GM12878 (cell line): ENCODE data around the gene SLC35E2B. TPM values are rescaled to one million over a fixed set of nuclear protein-coding genes. Genes with fewer than 3 reads are reported as not detected.

Experiments
- ATAC-seq: fragments of 200-7000 bp; cut with Tn5 transposase; 3 replicates; pipeline ENCODE4 v1.9.1; 2020; ENCODE audit warnings: mild to moderate bottlenecking, moderate library complexity
- BruUV-seq: library from RNA; stranded (reverse); fragments of 400-500 nt; replicated peaks from 2 replicates; lab custom pipeline; 2021; lab: Mats Ljungman, UMichigan
- CTCF ChIA-PET: fragments of 300-600 bp; sonication (Branson Sonifier 250); formaldehyde crosslinking; extraction: SDS; loops from one replicate; lab custom pipeline; 2021; ENCODE audit warnings: inconsistent platforms; lab: Yijun Ruan, JAX
- POLR2A ChIA-PET: fragments of 350-600 bp; formaldehyde crosslinking; extraction: SDS; loops from one replicate; lab custom pipeline; 2021; ENCODE audit warnings: inconsistent platforms; lab: Charles Lee
- RAD21 ChIA-PET: fragments of 300-600 bp; sonication (Branson Sonifier 250); formaldehyde crosslinking; loops from one replicate; lab custom pipeline; 2023; ENCODE audit warnings: antibody characterized with exemption; ENCODE audit not compliant: unreplicated experiment; lab: Charles Lee
- SMC1A ChIA-PET: fragments of 300-600 bp; sonication (Branson Sonifier 250); formaldehyde crosslinking; loops from one replicate; lab custom pipeline; 2023; ENCODE audit not compliant: unreplicated experiment, uncharacterized antibody; lab: Charles Lee
- DNase-seq: peaks from one replicate; pipeline ENCODE4 v3.0.0-alpha.2; 2011; ENCODE audit warnings: low read depth, low spot score
- FAIRE-seq: peaks from 3 replicates; lab custom pipeline; 2011; peaks lifted over from hg19 to GRCh38; lab: Jason Lieb, UNC
- H2AFZ ChIP-seq: 2 replicates; pipeline ENCODE4 v1.6.0; 2011; ENCODE audit warnings: low read depth, low read length, control low read depth; ENCODE audit not compliant: control insufficient read depth
- H3K27ac ChIP-seq: 2 replicates; pipeline ENCODE4 v1.5.1; 2011; ENCODE audit warnings: control low read depth; ENCODE audit not compliant: control insufficient read depth, insufficient read depth
- H3K27me3 ChIP-seq, 2 experiments: replicated peaks in 1 of 2; 2 replicates each; pipeline versions ENCODE4 v1.6.0 to v1.6.1; 2011; ENCODE audit warnings: low read length in 1 of 2; ENCODE audit not compliant: control insufficient read depth in 2 of 2, insufficient read depth in 2 of 2
- H3K36me3 ChIP-seq, 2 experiments: 2 replicates each; pipeline ENCODE4 v1.5.1; 2011; ENCODE audit warnings: low read length in 1 of 2; ENCODE audit not compliant: control insufficient read depth in 2 of 2, insufficient read depth in 2 of 2
- H3K4me1 ChIP-seq: 2 replicates; pipeline ENCODE4 v1.6.1; 2011; ENCODE audit warnings: mild to moderate bottlenecking, low read length, moderate library complexity, mixed read lengths; ENCODE audit not compliant: control insufficient read depth, insufficient read depth
- H3K4me2 ChIP-seq: 2 replicates; pipeline ENCODE4 v1.6.0; 2011; ENCODE audit warnings: control low read depth; ENCODE audit not compliant: control insufficient read depth, insufficient read depth
- H3K4me3 ChIP-seq: fragments of 200-600 bp; sonication (generic); 2 replicates; pipeline ENCODE4 v1.5.1; 2016
- H3K79me2 ChIP-seq: 2 replicates; pipeline ENCODE4 v1.6.0; 2011; ENCODE audit warnings: low read length; ENCODE audit not compliant: control insufficient read depth, insufficient read depth
- H3K9ac ChIP-seq: 2 replicates; pipeline ENCODE4 v1.8.0; 2011; ENCODE audit warnings: low read length, control low read depth, mixed read lengths; ENCODE audit not compliant: control insufficient read depth, insufficient read depth
- H3K9me3 ChIP-seq: replicated peaks from 3 replicates; pipeline ENCODE4 v1.5.1; 2011; ENCODE audit warnings: mild to moderate bottlenecking, low read length; ENCODE audit not compliant: control insufficient read depth, insufficient read depth
- H4K20me1 ChIP-seq: 2 replicates; pipeline ENCODE4 v1.6.0; 2011; ENCODE audit not compliant: control insufficient read depth, insufficient read depth
- ASH2L ChIP-seq: fragments of 300-600, 200-600 bp; sonication (generic); IDR thresholded peaks from 2 replicates; pipeline ENCODE4 v1.6.1; 2017; ENCODE audit warnings: low read depth, mild to moderate bottlenecking, borderline replicate concordance
- CREM ChIP-seq: IDR thresholded peaks from 2 replicates; pipeline ENCODE4 v1.6.1; 2014; ENCODE audit warnings: antibody characterized with exemption, low read depth
- EED ChIP-seq: sonication (generic); IDR thresholded peaks from 2 replicates; pipeline ENCODE4 v1.6.1; 2016; ENCODE audit warnings: antibody characterized with exemption, low read depth
- EZH2 ChIP-seq: IDR thresholded peaks from 2 replicates; pipeline ENCODE4 v1.6.1; 2012; ENCODE audit warnings: low read depth, mild to moderate bottlenecking, control low read depth, inconsistent platforms, low read length, borderline replicate concordance; ENCODE audit not compliant: control insufficient read depth
- KLF5 ChIP-seq: fragments of 450-650 bp; IDR thresholded peaks from 2 replicates; pipeline ENCODE4 v1.6.1; 2014; ENCODE audit warnings: mild to moderate bottlenecking; ENCODE audit not compliant: partially characterized antibody
- NFYB ChIP-seq: IDR thresholded peaks from 2 replicates; pipeline ENCODE4 v1.6.1; 2011; ENCODE audit warnings: low read depth, mild to moderate bottlenecking, low read length, improper control_type of control experiment, moderate library complexity; ENCODE audit not compliant: insufficient read depth
- RUNX3 ChIP-seq: IDR thresholded peaks from 2 replicates; pipeline ENCODE4 v1.6.1; 2012; ENCODE audit warnings: low read length, inconsistent platforms
- SREBF1 ChIP-seq: IDR thresholded peaks from 2 replicates; pipeline ENCODE4 v1.6.1; 2012; ENCODE audit warnings: mild to moderate bottlenecking, low read length
- TAF1 ChIP-seq: IDR thresholded peaks from 2 replicates; pipeline ENCODE4 v1.6.1; 2011; ENCODE audit warnings: mild to moderate bottlenecking, low read depth, low read length, borderline replicate concordance
- TARDBP ChIP-seq: IDR thresholded peaks from 2 replicates; pipeline ENCODE4 v1.6.1; 2016; ENCODE audit warnings: borderline replicate concordance
- YY1 ChIP-seq: IDR thresholded peaks from 2 replicates; pipeline ENCODE4 v1.6.1; 2011; ENCODE audit warnings: low read depth, mild to moderate bottlenecking, low read length
- ZNF24 ChIP-seq: fragments of 450-650 bp; IDR thresholded peaks from 2 replicates; pipeline ENCODE4 v1.6.1; 2017; ENCODE audit warnings: antibody characterized with exemption, mild to moderate bottlenecking
- WGBS: methylation state at CpG from one replicate; pipeline ENCODE4 v1.1.6; 2016; ENCODE audit warnings: low lambda C conversion rate; ENCODE audit not compliant: insufficient replicate concordance, insufficient coverage; ENCODE audit errors: missing lambda C conversion rate; 5-methylcytosine and 5-hydroxymethylcytosine counted together
- in situ Hi-C: fragments of 300-500 bp; cut with MboI; formaldehyde crosslinking; loops from 9 replicates; pipeline ENCODE4 v1.14.3; 2018; ENCODE audit warnings: mixed read lengths
- intact Hi-C: fragments of 100-400 bp; cut with micrococcal nuclease; formaldehyde crosslinking; loops from one replicate; pipeline ENCODE4 v1.14.2; 2022; ENCODE audit not compliant: unreplicated experiment
- polyA plus RNA-seq, 11 experiments: library from polyadenylated mRNA; depleted of rRNA in 4 of 11; unstranded in 6 of 11; stranded (reverse) in 5 of 11; fragments of >200 nt; fragmentation: Nextera tagmentation in 4 of 11; fragmentation: Illumina TruSeq in 1 of 11; extraction: Ambion mirVana in 4 of 11; extraction: Trizol in 1 of 11; gene quantifications; 1 replicate in 1 of 11; 2 replicates in 10 of 11; pipeline versions ENCODE4 v1.2.1 to v1.2.3, GENCODE V29; 2011 to 2016; ENCODE audit warnings: inconsistent platforms in 2 of 11, missing spikeins in 2 of 11, low read depth in 1 of 11
- total RNA-seq, 4 experiments: library from RNA; depleted of rRNA in 3 of 4; stranded (reverse); fragments of >200 nt in 3 of 4; fragmentation: Illumina TruSeq in 1 of 4; extraction: Trizol in 1 of 4; gene quantifications; 2 replicates each; pipeline versions ENCODE4 v1.2.1 to v1.2.3, GENCODE V29; 2013 to 2021
- TF ChIP-seq, protein P1 (sequence below), 3 experiments: IDR thresholded peaks in 2 of 3; conservative IDR thresholded peaks in 1 of 3; 2 replicates each; pipeline ENCODE4 v1.5.1; 2011; ENCODE audit warnings: low read depth in 3 of 3, low read length in 3 of 3, mild to moderate bottlenecking in 3 of 3, control low read depth in 2 of 3, moderate library complexity in 2 of 3, inconsistent platforms in 1 of 3, mixed read lengths in 1 of 3; ENCODE audit not compliant: control insufficient read depth in 2 of 3, insufficient read depth in 1 of 3; ENCODE audit errors: extremely low read depth in 1 of 3
- TF ChIP-seq, protein P2 (sequence below): fragments of 450-650 bp; IDR thresholded peaks from 2 replicates; pipeline ENCODE4 v1.6.1; 2016; ENCODE audit warnings: mild to moderate bottlenecking, moderate library complexity, borderline replicate concordance

The SLC35E2B gene
- total and polyA plus RNA-seq, 10 of the 15 experiments (the other 5 are each of a cell fraction or from before 2014, with no cell fraction given) = 2.6 to 36.7 (median 18.6) TPM

DNA sequence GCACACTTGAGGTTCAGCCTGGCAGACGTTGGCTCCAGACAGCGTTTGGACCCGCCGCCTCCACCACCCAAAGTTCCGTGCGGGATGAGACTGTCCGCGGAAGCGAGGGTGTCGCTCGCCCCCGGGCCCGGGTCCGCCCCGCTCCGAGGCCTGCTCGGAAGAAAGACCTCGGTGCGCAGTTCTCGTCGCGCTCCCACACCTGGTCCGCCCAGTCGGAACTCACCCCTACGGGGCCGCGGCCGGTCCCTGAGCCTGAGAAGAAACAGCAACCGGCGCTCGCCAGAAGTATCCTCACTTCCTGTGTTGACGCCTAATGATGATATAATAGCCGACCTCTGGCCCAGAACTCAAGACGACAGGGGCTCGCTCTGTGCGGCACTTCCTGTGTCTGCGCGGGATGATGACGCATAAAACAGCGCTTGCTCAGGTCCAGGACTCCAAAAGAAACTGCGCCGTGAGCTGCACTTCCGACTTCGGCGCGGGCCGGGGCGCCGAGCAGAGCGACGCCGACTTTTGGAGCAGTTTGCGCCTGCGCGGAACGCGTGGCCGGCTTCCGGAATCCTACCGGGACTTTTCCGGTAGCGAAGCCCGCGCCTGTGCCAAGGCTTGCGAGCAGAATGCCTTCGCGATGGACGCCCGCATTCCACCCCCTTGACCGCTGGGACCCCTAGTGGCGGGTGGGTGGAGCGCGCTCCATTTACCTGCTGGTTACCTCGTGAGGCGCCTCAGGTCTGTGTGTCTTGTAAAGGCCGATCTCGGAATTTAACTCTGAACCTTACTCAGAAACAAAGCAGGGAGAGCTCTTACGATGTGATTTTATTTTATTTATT lies 31.7 kb upstream of the SLC35E2B start, which contains the start of gene CDK11A (continued):
- TF ChIP-seq, protein P1, sequence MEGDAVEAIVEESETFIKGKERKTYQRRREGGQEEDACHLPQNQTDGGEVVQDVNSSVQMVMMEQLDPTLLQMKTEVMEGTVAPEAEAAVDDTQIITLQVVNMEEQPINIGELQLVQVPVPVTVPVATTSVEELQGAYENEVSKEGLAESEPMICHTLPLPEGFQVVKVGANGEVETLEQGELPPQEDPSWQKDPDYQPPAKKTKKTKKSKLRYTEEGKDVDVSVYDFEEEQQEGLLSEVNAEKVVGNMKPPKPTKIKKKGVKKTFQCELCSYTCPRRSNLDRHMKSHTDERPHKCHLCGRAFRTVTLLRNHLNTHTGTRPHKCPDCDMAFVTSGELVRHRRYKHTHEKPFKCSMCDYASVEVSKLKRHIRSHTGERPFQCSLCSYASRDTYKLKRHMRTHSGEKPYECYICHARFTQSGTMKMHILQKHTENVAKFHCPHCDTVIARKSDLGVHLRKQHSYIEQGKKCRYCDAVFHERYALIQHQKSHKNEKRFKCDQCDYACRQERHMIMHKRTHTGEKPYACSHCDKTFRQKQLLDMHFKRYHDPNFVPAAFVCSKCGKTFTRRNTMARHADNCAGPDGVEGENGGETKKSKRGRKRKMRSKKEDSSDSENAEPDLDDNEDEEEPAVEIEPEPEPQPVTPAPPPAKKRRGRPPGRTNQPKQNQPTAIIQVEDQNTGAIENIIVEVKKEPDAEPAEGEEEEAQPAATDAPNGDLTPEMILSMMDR (IDR thresholded peaks at IDR 0.05 in 2 of 3, conservative IDR thresholded peaks at IDR 0.05 in 1 of 3; ENCODE audit: control insufficient read depth in 2 of 3, extremely low read depth in 1 of 3, insufficient read depth in 1 of 3, low read depth in 3 of 3, low read length in 3 of 3) = 0 out of 6 replicates have a peak, but pooled peaks of 1 of the 3 experiments have one; percentile 23
- peak; percentile 52 for TF ChIP-seq KLF5
- TF ChIP-seq, all 136 proteins: peak for 52; not testable (repeated sequence) for 84

DNA sequence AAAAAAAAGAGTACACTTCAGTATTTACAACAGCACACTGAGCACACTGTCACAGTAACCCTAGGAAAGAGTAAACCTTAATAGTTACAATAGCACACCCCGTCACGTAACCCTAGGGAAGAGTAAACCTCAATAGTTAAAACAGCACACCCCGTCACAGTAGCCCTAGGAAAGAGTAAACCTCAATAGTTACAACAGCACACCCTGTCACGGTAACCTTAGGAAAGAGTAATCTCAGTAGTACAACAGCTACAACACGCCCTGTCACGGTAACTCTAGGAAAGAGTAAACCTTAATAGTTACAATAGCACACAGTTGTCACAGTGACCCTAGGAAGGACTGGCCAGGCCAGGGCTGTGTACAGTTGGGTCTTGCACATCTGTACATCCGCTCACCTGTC lies 28.6 kb upstream of the SLC35E2B start:
- ChIA-PET POLR2A (no interaction called here), CTCF (interaction anchor here (0.9 kb wide), 1 partner anchor 178 kb away, joined by 3 read pairs; no protein-coding TSS in a partner anchor), RAD21 (no interaction called here), SMC1A (no interaction called here)
- no peaks in the 10 kb centered on the region for H4K20me1 ChIP-seq
- BruUV-seq = TSS peak; percentile 30
- H3K4me3 ChIP-seq = no peak overlapping the region
- WGBS = 86% methylated on average over 7 of the region's 7 CpGs
- H3K9me3 ChIP-seq = no peaks in the 10 kb centered on the region
- H3K4me2 ChIP-seq = no peak overlapping the region
- peaks cover 2 to 7% of the 10 kb centered on the region in 2 experiments for H3K36me3 ChIP-seq
- intact Hi-C loops (loop anchor here (5.0 kb wide), 1 partner anchor 64 kb away; the partner anchor contains the start of gene CDK11B), in situ Hi-C loops (no loop called here)
- H3K4me1 ChIP-seq = no peaks in the 10 kb centered on the region
- FAIRE-seq (no peak), ATAC-seq (no peak), DNase-seq (no peak)
- peaks cover 2% of the 10 kb centered on the region for H3K79me2 ChIP-seq
- no peak overlapping the region for H3K9ac ChIP-seq
- H2AFZ ChIP-seq = no peak overlapping the region
- H3K27ac ChIP-seq = no peak overlapping the region
- no peaks in the 10 kb centered on the region for H3K27me3 ChIP-seq
- TF ChIP-seq SREBF1 (no peak), TARDBP (no peak), ASH2L (no peak), CREM (no peak), RUNX3 (no peak), NFYB (no peak), EED (no peak), YY1 (no peak), EZH2 (no peak), TAF1 (no peak), ZNF24 (no peak)
- TF ChIP-seq, protein P2, sequence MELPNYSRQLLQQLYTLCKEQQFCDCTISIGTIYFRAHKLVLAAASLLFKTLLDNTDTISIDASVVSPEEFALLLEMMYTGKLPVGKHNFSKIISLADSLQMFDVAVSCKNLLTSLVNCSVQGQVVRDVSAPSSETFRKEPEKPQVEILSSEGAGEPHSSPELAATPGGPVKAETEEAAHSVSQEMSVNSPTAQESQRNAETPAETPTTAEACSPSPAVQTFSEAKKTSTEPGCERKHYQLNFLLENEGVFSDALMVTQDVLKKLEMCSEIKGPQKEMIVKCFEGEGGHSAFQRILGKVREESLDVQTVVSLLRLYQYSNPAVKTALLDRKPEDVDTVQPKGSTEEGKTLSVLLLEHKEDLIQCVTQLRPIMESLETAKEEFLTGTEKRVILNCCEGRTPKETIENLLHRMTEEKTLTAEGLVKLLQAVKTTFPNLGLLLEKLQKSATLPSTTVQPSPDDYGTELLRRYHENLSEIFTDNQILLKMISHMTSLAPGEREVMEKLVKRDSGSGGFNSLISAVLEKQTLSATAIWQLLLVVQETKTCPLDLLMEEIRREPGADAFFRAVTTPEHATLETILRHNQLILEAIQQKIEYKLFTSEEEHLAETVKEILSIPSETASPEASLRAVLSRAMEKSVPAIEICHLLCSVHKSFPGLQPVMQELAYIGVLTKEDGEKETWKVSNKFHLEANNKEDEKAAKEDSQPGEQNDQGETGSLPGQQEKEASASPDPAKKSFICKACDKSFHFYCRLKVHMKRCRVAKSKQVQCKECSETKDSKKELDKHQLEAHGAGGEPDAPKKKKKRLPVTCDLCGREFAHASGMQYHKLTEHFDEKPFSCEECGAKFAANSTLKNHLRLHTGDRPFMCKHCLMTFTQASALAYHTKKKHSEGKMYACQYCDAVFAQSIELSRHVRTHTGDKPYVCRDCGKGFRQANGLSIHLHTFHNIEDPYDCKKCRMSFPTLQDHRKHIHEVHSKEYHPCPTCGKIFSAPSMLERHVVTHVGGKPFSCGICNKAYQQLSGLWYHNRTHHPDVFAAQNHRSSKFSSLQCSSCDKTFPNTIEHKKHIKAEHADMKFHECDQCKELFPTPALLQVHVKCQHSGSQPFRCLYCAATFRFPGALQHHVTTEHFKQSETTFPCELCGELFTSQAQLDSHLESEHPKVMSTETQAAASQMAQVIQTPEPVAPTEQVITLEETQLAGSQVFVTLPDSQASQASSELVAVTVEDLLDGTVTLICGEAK = no peak
